PC-9 (cell line): ENCODE measurements around the gene CHD1.

ENCODE experiments used
- CTCF ChIP-seq: fragments of 200-600 bp; sonication (generic); conservative IDR thresholded peaks from 2 replicates; pipeline ENCODE4 v1.6.1; 2017; ENCODE audit warnings: mixed run types, antibody characterized with exemption, mild to moderate bottlenecking, moderate library complexity
- EZH2 ChIP-seq: fragments of 200-600 bp; sonication (generic); IDR thresholded peaks from 2 replicates; pipeline ENCODE4 v1.8.0; 2017; ENCODE audit warnings: antibody characterized with exemption, low read depth

DNA sequence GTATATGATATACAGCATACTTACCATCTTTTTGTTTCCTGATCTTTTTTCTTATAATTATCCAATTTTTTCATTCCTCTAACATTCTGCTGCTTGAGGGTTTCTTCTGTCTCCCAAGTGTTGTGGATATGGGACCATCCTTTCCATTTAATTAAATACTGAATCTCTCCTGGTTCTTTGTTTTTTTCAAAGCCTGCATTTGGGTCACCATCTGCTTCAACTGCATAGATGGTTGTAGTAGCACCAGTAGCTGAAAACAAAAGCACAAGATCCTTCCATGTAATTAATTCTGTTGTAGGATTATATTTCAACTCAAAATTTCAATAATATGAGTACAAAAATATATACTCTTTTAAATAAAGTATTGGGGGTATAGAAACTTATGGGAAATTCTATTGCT is 29.4 kb downstream of the CHD1 start:
- TF ChIP-seq CTCF (no peak), EZH2 (no peak)
